Erythroblast (primary cell): Measurements from ENCODE around the gene TNFRSF13B.

ENCODE experiments used
- GATA1 ChIP-seq: IDR thresholded peaks from 2 replicates; pipeline ENCODE4 v1.6.1; 2011; ENCODE audit warnings: low read depth, mild to moderate bottlenecking, control low read depth, low read length, moderate library complexity
- POLR2A ChIP-seq: IDR thresholded peaks from 2 replicates; pipeline ENCODE4 v1.6.1; 2011; ENCODE audit warnings: mild to moderate bottlenecking, low read length

DNA sequence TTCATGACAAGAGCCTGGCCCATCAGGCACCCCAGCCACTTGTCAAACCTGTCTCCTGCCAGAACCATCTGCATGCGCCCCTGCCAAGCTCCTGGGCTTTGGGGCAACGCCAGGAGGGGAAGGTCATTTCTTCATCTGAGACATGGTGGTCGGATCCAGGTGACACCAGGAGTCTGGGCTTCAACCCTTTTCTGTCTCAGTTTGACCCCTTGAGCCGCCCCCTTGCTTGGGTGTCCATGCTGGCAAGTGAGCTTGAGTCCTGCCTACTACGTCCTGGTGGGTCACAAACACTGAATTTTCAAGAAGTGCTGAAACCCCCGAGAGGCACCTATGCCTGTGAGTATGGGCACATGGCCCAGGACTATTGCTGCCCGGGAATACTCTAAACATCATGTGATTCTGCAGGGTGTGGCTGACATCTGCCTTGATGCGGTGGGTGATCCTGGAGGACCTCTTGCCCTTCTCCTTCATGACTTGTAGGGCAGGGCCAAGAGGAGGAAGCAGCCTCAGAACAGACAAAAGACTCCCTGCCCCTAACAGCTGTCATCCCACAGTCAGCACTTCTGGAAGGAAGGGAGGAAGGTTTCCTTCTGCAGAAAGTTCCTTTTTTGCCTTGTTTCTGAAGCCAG is 43.4 kb downstream of the TNFRSF13B start:
- TF ChIP-seq POLR2A (no peak), GATA1 (no peak)
